ENCODE results near the gene SLCO4C1.

The SLCO4C1 gene

GRCh38 chr5:102313912-102314311 lies 17.8 kb upstream of the SLCO4C1 start:
- Histone ChIP-seq H3K27me3 (ENCODE audit: insufficient read depth, poor library complexity, severe bottlenecking) (no peaks in the 10 kb centered on the region), H3K27ac (ENCODE audit: poor library complexity, severe bottlenecking) (no peak overlapping the region), H3K36me3 (ENCODE audit: low read depth) (no peaks in the 10 kb centered on the region), H3K4me1 (ENCODE audit: insufficient read depth, poor library complexity, severe bottlenecking) (no peaks in the 10 kb centered on the region), H3K9me3 (ENCODE audit: severe bottlenecking) (no peaks in the 10 kb centered on the region), H3K4me3 (ENCODE audit: severe bottlenecking) (no peak overlapping the region)
- DNase-seq (ENCODE audit: low spot score) (no peak), ATAC-seq (ENCODE audit: low read depth) (no peak)
- no peak for TF ChIP-seq CTCF (IDR thresholded peaks at IDR 0.05; ENCODE audit: poor library complexity, severe bottlenecking)

- Histone ChIP-seq H3K4me1 (ENCODE audit: insufficient read depth, poor library complexity, severe bottlenecking) (no peaks in the 10 kb centered on the region), H3K27ac (ENCODE audit: poor library complexity, severe bottlenecking) (no peak overlapping the region), H3K36me3 (ENCODE audit: low read depth) (no peaks in the 10 kb centered on the region), H3K9me3 (ENCODE audit: severe bottlenecking) (no peaks in the 10 kb centered on the region), H3K4me3 (ENCODE audit: severe bottlenecking) (no peak overlapping the region), H3K27me3 (ENCODE audit: insufficient read depth, poor library complexity, severe bottlenecking) (no peaks in the 10 kb centered on the region)
- TF ChIP-seq CTCF (IDR thresholded peaks at IDR 0.05; ENCODE audit: poor library complexity, severe bottlenecking) = no peak
- ATAC-seq (ENCODE audit: low read depth) (peak; percentile 54; the same call in 2 of the 3 replicates), DNase-seq (ENCODE audit: low spot score) (no peak)
Observed at GRCh38 chr5:102312586-102313370, 16.7 kb upstream of the SLCO4C1 start.

GRCh38 chr5:102309586-102309985 lies 13.5 kb upstream of the SLCO4C1 start:
- no peak for TF ChIP-seq CTCF (IDR thresholded peaks at IDR 0.05; ENCODE audit: poor library complexity, severe bottlenecking)
- Histone ChIP-seq H3K27me3 (ENCODE audit: insufficient read depth, poor library complexity, severe bottlenecking) (no peaks in the 10 kb centered on the region), H3K9me3 (ENCODE audit: severe bottlenecking) (no peaks in the 10 kb centered on the region), H3K4me1 (ENCODE audit: insufficient read depth, poor library complexity, severe bottlenecking) (no peaks in the 10 kb centered on the region), H3K36me3 (ENCODE audit: low read depth) (no peaks in the 10 kb centered on the region), H3K27ac (ENCODE audit: poor library complexity, severe bottlenecking) (no peak overlapping the region), H3K4me3 (ENCODE audit: severe bottlenecking) (no peak overlapping the region)
- ATAC-seq (ENCODE audit: low read depth) = no peak
- DNase-seq (ENCODE audit: low spot score) = no peak

- Histone ChIP-seq H3K27ac (ENCODE audit: poor library complexity, severe bottlenecking) (no peak overlapping the region), H3K9me3 (ENCODE audit: severe bottlenecking) (no peaks in the 10 kb centered on the region), H3K36me3 (ENCODE audit: low read depth) (no peaks in the 10 kb centered on the region), H3K27me3 (ENCODE audit: insufficient read depth, poor library complexity, severe bottlenecking) (no peaks in the 10 kb centered on the region), H3K4me1 (ENCODE audit: insufficient read depth, poor library complexity, severe bottlenecking) (no peaks in the 10 kb centered on the region), H3K4me3 (ENCODE audit: severe bottlenecking) (no peak overlapping the region)
- ATAC-seq (ENCODE audit: low read depth) = peak; percentile 12; the same call in 1 of the 3 replicates
- DNase-seq (ENCODE audit: low spot score) = no peak
- no peak for TF ChIP-seq CTCF (IDR thresholded peaks at IDR 0.05; ENCODE audit: poor library complexity, severe bottlenecking)
Observed at GRCh38 chr5:102307232-102307631, 11.1 kb upstream of the SLCO4C1 start.

- no peak for TF ChIP-seq CTCF (IDR thresholded peaks at IDR 0.05; ENCODE audit: poor library complexity, severe bottlenecking)
- H3K4me3 ChIP-seq (ENCODE audit: severe bottlenecking) = no peak overlapping the region
- no peaks in the 10 kb centered on the region for H3K27me3 ChIP-seq (ENCODE audit: insufficient read depth, poor library complexity, severe bottlenecking)
- H3K9me3 ChIP-seq (ENCODE audit: severe bottlenecking) = no peaks in the 10 kb centered on the region
- DNase-seq (ENCODE audit: low spot score) = no peak
- peak; percentile 21; the same call in 1 of the 3 replicates for ATAC-seq (ENCODE audit: low read depth)
- no peaks in the 10 kb centered on the region for H3K36me3 ChIP-seq (ENCODE audit: low read depth)
- H3K4me1 ChIP-seq (ENCODE audit: insufficient read depth, poor library complexity, severe bottlenecking) = no peaks in the 10 kb centered on the region
- no peak overlapping the region for H3K27ac ChIP-seq (ENCODE audit: poor library complexity, severe bottlenecking)
Observed at GRCh38 chr5:102306121-102306520, 10.0 kb upstream of the SLCO4C1 start.

Measured in RWPE2 (cell line).